Loucy (cell line): Measurements from ENCODE around the gene BANP.
"Not testable (repeated sequence)": the region's sequence is repeated elsewhere in the genome, so short reads cannot be mapped to it uniquely, and the experiment has no call there.

ENCODE experiments used
- CTCF ChIP-seq: fragments of 200-600 bp; sonication (generic); conservative IDR thresholded peaks from 2 replicates; pipeline ENCODE4 v1.5.1; 2014; ENCODE audit warnings: mild to moderate bottlenecking, antibody characterized with exemption, low read length
- EZH2phosphoT487 ChIP-seq: fragments of 200-600 bp; IDR thresholded peaks from 2 replicates; pipeline ENCODE4 v1.6.1; 2018; ENCODE audit warnings: antibody characterized with exemption, mild to moderate bottlenecking, moderate library complexity, borderline replicate concordance

DNA sequence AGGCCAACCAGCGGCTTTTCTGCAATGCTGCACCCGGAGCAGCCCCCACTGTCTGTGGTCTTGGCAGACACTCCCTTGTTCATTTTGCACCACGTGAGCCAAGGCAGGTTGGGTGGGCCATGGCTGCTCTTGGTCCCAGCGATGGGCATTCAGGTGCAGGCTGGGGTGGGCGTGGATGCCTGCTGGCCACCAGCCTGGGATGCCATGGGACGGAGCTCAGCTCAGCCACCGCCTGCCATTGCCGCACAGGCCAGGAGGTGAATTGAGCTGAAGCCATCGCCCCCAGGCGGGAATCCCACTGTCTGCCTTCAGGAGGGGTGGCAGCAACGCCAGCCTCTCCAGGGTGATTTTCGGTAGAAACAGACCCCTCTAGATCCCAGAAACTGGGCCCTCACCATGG is 155.3 kb downstream of the BANP start:
- TF ChIP-seq CTCF, EZH2phosphoT487: not testable (repeated sequence)
